Activated T-cell treated with anti-CD3 and anti-CD28 coated beads for 4 hours (primary cell): ENCODE measurements around the gene KLHL29.

Experiments used
- DNase-seq: peaks from one replicate; pipeline ENCODE4 v3.0.0-alpha.2; 2020

Gene KLHL29

DNA sequence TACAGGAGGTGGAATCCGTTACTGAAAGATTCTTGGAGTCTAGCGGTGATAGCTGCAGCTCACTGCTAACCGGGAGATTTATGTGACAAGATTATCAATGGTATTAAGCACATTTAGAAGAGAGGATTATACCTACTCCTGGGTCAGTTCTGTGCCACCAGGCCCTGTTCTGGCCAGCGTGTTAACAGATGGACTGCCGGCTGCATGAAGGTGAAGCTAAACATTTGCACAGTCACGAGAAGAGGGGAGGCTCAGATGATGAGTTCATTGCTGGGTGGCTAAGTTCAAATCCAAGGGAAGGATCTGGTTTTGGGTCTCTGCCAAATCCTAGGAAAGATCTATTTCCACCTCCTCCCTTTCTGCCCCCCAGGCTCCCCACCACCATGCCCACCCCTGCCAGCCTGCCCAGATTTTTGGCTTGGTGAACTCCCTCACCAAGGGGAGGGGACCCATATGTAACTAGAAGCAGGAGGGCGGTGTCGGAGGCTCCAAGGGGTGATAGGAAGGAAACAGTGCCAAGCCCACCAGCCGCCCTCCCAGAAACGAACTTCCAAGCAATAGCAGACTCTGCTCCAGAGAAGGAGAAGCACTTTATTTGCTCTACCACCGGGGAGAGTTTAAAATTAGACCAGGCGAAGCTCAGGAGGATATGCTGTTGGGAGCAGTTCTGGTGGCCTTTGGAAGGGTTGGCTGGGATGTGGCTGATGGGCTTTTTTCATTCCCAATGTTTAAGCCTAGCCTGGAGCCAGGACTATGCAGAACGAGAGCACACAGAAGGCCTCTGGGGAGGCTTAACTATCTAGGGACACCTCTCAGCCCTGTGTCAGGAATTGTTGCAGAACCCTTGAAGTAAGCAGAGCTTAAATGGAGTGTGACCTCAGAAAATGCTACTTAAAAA, 200.5 kb downstream of the KLHL29 start:
- no peak for DNase-seq

DNA sequence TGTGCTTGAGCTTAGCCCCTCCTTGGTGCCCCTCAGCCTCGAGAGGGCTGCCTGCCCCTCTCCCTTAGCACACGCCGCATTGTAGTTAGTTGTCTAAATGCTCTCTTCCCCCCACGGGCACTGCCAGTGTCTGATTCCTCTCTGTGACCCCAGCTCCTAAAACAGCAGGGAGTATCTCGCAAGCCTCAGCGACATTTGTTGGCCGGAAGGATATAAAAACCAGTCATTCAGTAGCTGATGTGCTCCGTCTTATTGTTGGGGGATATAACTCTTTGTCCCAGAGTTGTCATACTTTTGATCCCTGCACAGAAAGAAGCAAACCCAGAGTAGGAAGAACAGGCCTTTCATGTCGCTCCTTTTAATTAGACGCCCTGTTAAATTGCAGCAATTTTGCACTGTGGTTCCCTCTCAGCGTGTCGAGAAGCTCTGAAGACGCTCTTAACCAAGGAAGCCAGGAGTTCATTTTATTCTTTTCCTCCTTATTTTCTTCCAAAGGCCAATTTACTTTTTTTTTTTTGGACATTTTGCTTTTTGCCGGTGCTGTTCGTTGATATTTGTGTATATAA, 201.8 kb downstream of the KLHL29 start:
- no peak for DNase-seq

DNA sequence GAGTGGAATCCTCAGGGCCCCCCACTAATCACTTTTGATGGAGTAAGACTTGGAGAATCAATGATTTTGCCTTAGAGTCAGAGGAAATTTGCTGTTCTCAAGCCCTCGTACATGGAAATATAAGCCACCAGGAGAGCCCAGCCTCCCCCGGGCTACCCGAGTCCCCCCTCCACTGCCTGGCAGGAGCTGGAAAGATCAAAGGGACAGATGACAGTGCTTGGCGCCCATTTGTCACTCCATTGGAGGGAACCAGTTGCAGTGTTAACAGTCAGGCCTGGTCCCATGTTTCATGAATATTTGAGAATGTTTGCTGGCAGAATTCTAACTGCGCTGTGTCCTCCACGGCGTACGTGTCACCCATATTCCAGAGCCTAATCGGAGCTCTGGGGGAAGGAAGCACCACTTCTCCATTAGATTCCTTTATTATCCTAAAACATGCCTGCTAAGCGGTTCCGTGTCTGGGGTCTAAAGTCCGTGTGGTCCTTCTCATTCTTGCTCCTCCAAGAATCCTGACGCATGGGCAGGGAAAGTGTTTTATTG, 202.4 kb downstream of the KLHL29 start:
- DNase-seq = no peak

DNA sequence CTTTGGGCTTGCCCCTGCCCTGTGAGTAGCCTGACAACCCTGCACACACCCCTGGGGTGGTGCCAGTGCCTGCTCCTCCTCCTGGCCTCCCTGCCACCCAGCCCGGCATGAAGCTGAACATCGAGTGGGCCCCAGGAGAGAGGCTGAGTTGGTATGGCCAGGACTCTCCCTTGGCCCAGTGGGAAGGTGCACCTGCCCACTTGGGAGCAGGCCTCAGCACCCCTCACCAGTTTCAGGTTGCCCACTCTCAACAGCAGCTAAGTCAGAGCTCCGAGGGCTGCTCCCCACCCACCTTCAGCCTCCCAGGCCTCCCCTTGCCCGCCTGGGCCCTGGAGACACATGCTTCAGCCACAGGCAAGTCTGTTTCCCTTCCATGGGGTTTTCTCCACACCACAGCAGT, 203.1 kb downstream of the KLHL29 start:
- DNase-seq = no peak

DNA sequence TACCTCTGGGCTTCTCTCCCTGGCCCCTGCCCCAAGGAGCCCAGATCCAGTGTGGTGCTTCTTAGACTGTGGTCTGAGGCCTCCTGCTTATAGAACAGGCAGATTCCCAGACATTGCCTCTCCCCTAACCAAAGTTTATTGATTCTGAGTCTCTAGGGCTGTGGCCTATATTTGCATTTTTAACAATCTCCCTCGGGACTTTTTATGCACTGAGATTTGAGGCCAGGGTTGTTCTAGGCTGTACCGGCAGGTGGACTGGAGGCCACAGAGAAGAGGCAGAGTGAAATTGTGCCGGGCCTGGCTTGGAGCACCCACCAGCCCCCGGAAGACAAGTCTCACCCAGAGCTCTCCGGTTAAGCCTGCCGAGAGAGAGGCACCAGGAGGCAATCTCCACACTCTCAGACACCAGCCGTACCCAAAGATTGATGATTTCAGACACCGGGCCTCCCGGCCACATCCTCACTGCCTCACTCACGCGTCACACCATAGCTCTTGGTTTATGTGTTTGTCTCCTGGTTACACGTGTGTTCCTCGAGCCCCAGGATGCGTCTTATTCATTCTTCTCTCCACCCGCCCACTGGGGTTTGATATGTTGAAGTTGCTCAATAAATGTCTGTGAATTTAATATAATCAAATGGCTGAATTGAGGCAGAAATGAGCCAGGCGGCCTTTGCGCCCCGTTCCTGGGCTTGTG, 203.7 kb downstream of the KLHL29 start:
- DNase-seq = no peak

DNA sequence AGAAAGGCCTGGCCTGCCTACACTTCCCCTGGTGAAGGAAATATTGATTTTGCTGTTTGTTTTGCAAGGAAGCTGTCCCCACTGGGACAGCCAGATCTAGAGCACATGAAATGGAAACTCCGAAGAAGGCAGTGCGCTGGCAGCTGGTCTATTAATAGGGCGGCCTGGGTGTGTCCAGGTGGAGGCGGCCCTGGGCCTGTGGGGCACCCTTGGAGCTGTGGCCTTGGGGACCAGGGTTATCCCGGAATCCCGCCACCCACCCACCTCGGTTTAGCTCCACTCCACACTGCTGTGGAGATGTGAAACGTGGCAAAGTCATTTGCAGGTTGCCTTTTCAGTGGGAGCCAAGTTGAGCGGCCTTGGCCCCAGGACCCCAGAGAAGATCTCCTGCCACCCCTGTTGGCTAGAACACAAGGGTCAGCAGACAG, 204.3 kb downstream of the KLHL29 start:
- DNase-seq = no peak

DNA sequence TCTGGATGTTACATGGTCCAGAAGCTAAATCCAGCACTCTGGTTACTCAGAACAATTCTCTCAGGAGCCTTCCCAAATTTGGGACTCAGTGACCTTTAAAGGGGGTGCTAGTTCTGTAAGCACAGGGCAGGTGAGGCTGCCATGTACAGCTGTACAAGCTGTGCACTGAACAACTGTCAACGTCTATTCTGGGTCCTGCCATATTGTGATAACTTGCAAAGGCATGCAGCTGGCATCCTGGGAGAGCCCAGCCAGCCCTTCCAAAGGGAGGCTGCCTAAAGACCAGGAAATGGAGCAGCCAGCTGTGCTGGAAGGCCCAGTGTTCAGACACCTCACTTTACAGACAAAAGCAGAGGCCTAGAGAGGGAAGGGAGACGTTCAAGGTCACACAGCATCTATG, 204.8 kb downstream of the KLHL29 start:
- DNase-seq = no peak

DNA sequence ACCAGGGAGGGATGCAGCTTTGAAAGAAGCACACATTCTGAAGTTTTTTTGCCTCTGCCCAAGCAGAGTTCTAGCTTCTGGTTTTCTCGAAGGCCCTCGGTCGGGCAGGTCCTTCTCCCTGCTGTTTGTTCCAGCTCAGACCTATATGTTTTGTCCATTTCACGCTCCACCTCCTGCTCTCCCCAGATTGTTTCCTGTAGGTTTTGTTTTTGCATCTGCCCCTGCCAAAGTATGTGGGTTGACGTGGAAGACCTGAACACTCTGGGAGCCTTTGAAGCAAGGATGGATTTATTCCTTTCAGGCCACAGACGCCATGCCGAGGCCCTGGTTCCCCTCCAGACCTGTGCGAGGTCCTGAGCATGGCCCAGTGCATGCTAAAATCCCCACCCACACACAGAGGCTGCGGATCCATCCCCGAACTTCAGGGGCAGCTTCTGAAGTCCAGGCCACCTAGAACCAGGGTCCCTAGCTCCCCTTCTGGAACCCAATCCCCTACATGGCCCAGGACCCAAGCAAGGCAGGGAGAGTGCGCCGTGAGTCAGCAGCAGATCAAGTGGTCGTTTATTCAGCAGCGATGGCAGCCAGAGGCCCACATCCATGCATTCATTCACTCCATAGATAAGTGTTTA, 205.4 kb downstream of the KLHL29 start:
- DNase-seq = no peak

DNA sequence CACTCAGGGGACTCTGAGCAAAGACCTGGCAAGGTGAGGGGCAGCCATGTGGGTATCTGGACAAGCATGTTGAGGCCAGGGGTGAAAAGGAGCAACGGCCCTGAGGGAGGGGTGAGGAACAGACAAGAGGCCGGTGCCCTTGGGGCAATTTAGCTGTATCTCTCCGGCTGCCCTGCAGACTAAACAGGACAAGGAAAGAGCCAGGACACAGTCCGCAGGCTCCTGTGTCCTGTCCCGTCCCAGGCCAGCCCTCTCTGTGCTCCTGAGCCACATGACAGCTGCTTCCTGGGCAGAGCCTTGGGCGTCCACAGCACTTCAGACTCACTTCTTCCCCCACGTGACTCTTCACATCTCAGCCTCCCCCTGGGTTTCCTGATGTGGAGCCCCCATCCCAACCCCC, 206.1 kb downstream of the KLHL29 start:
- no peak for DNase-seq

DNA sequence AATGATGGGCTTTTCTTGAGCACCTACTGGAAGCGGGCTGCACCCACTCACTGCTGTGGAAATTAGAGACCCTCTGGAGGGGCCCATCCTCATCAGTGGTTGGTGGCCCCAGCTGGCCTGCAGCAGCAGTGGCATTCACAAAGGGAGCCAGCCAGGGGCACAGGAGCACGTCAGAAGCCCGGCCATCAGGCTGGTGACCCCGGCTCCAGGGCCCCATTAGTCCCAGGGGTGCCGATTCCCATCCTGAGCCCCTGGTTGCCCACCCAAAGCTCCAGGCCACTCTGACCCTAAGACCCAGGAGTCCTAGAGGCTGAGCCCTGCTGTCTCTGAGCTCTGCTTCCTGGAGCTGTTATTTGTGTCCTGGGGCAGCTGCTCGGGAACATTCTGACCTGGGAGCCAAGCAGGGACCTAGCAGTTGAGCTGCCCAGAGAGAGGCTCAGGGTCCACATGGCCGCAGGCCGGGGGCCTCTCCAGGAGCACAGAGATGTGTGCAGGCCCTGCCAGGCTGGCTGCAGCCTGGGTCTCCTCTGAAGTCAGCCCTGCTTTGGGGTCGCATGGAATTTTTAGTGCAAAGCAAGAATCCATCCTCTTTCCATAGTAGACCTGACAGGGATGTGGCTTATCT, 207.2 kb downstream of the KLHL29 start:
- no peak for DNase-seq

DNA sequence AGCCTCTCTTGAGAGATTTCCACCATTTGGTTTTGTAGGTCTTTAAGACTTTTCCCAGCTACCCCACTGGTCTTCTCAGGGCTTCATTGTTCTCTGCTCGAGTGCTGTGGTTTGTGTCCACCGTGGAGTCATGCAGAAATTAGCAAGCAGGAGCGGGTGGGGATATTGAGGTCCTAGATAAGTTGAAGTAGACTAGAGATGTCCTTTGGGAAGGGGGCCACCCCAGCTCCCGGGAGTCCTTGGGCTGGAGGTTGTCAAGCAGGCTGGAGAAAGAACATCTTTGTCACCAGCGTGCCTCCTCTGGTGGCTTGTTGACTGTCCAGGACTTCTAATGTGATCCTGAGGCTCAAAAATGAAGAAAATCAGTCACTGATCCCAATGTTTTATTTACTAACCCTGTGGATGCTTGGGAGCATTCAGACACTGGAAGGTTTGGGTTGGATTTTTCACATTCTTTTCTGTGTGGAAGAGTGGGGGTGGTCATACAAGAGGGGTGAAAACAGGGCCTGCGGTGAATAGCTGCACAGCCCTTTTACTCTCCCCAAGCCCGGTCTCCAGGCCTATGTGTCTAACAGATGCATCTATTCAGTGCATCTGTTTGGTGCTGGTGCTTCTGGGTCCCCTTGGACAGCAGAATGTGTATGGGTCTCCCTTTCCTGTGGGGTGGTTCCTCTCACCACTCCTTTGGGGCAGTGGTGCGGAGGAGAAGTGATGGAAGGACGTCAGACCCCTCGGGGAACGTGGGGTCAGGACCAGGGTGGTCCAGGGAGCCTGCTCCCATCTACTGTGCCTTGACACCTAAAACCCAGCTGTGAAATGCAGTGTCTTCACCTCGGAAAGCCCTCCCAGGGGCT, 208.1 kb downstream of the KLHL29 start:
- no peak for DNase-seq

DNA sequence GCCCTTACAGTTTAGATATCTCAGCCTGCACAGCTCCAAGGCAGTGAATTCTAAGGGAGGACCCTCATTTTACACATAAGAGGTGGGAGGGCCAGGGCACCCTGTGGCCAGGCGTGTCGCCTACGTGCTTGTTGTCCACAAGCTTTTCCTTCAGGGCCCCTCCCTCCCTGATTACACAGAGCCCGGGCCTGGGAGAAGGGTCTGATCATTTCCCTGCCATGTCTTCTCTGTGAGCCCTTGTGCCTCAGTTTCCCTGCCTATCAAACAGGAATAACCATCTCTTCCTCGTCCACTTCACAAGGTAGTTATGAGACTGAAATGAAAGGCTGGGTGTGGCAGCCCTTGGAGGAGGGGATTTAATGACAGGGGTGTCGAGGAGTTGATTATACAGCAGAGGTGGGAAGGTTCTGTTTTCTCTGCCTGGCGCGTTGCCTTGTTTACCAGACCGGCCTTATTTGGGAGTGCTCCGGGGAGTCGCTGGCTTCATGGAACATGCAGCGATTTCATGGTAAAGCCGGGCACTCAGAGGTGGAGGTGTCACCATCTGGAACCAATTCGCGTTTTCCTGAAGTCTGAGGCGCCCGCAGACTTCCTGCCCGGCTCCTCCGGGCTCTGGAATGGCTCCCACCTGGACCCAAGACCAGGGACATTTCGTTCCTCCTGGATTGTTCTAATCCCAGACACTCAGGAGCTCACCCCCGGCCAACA, 208.9 kb downstream of the KLHL29 start:
- DNase-seq = no peak

DNA sequence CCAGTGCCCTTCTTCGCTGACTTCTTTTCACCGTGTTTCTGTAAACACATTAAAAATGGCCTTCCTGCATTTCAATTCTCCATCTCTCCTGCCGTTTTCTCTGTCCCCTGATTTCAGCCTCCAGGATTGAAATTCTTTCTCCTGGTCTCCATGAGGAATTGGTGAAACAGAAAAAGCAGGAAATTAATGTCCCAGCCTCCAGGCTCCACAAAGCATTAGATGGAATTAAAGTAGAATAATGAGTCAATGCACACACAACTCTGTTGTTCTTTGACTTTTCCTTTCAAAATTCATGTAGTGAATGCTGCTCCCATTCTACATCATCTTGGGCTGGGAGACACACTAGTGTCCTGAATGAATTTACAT, 209.5 kb downstream of the KLHL29 start:
- no peak for DNase-seq

DNA sequence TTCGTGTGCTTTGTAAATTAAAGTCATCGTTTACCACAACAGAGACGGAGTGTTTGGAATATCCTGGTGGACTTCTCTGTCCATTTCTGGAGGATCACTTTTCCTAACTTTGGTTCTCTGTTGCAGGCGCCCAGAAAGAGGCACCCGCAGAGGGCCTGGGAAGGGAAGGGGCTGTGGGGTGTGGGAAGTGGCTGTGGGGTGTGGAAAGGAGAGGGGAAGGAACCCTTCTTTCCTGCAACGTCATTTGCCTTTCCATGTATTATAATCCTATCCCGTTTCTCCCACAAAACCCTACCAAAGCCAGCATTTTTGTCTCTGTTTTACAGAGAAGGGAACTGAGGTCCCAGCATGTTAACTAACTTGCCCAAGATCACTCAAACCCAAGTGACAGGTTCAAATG, 210.0 kb downstream of the KLHL29 start:
- DNase-seq = no peak

DNA sequence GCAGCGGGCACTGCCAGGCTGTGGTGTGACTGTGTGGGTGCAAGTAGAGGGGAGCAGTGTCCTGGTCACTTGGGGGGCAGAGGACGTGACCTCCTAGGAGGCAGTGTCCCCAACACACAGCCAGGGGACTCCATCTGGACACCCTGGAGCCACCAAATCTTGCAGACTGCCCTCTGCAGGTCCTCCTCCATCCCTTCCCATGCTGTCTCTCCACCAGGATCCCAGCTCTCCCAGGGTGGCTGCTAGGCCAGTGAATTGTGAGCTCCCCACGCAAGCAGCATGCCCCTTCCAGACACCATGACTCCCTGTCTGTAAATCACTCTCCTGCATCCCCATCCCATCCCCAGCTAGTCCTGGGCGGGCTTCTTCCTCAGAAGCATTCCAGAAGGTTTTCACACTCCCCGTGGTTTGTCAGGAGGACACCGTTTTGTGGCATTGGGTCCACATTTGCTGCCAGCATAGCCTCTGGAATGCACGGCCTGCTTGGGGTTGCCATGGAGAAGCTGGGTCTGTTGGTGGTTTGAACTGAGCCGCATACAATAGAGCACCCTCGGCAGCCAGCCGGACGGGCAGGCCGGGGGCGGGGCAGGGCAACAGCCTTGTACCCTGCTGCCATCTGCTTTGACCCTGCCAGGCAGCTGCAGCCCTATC, 210.7 kb downstream of the KLHL29 start:
- no peak for DNase-seq

DNA sequence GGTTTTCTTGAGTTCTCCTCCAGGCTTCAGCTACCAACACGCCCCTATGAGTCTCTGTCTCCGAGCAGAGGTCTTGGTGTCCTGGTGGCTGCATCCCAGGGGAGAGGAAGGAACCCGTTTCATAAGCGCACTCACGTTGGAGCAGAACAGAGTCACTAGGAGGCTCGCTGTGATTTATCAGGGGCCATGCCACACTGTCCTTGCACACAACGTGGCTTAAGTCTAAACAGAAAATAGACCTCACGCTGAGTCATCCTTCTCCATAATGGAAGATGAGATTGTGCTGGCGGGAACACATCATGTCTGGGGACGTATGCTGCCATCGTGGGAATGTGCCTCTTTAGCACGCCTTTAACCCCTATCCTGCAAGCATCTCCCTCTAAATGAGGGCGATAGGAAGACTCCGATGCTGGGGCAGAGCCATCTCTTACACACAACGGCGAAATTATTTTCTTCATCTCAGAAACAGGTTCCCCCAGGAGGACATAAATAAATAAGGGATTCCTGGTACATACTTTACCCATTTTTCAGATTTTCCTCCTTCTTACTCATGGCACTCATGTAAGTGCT, 211.4 kb downstream of the KLHL29 start:
- DNase-seq = no peak

DNA sequence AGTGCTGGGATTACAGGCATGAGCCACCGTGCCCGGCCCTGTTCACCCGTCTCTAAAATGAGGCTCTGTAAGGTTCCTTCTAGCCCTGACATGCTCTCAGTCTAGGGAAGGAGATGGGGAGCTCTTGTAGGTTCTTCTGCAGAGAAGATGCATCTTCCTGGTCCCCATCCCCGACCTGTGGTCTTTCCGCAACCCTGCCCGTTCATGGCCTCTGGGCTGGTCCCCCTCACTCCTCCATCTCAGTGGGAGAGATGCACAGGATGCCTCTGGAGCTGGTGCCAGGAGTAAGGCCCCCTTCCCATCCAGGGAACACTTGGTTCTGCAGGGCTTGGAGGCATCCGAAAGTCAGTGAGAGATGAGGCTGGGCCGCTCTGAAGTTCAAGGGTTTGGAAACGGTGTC, 212.7 kb downstream of the KLHL29 start:
- DNase-seq = no peak

DNA sequence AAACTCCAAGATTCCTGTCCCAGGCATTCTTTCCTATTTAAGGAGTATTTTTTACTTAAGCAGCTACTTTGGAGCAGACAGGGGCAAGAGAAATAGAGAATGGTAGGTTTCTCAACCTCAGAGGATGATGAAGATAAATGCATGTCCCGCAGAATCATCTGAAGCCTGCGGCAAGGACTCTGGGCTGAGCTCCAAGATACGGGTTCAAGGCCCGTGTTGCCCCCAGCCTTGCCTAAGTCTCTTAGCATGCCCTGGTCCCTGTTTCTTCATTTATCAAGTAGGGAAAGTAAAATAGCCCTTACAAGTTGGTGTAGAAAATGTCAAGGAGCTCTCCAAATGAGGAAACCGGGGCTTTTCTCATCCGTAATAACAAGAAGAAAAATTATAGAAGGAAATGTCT, 214.0 kb downstream of the KLHL29 start:
- no peak for DNase-seq

DNA sequence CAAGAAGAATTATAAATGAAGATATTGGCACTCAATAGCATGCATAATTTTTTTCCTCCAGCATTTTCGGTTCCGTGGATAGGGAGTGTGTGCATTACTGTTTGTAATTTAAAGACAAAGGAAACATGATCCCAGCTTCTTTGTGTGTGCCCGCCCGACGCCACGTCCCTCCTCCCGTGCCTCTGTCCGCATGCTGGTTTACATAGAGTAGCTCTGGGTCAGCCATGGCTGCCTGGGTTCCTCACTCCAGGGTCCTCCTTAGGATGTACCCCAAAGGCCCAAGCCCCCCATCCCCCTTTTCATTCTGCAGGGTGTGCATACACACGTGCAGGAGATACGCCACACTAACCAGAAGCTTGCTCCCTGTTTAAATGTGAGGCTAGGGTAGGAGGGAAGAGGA, 214.7 kb downstream of the KLHL29 start:
- DNase-seq = no peak

DNA sequence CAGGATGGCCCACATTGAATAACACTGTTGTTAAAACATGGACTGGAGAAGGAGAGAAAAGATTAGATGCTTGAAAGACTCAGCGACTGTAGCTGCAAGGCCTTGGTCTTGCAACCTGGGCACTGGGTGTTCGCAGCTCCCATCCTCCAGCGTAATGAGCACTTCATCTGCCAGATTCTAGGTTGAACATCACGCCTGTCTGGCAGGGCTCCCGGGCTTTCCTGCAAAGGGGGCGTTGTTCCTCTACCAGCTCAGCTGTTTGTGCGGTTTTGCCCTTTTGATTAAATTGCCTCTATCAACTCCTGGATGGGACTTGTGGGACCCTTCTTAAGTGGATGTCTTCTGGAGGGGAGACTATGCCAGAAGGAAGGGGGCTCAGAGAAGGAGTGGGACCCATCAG, 215.4 kb downstream of the KLHL29 start:
- no peak for DNase-seq
